22Rv1 (cell line): ENCODE measurements around the gene COA8.

Source experiments
- CTCF ChIP-seq: fragments of 450-650 bp; IDR thresholded peaks from 2 replicates; pipeline ENCODE4 v1.5.1; 2017; ENCODE audit warnings: mild to moderate bottlenecking
- ZFX ChIP-seq: fragments of 450-650 bp; IDR thresholded peaks from 2 replicates; pipeline ENCODE4 v1.6.1; 2017; ENCODE audit warnings: antibody characterized with exemption, borderline replicate concordance

DNA sequence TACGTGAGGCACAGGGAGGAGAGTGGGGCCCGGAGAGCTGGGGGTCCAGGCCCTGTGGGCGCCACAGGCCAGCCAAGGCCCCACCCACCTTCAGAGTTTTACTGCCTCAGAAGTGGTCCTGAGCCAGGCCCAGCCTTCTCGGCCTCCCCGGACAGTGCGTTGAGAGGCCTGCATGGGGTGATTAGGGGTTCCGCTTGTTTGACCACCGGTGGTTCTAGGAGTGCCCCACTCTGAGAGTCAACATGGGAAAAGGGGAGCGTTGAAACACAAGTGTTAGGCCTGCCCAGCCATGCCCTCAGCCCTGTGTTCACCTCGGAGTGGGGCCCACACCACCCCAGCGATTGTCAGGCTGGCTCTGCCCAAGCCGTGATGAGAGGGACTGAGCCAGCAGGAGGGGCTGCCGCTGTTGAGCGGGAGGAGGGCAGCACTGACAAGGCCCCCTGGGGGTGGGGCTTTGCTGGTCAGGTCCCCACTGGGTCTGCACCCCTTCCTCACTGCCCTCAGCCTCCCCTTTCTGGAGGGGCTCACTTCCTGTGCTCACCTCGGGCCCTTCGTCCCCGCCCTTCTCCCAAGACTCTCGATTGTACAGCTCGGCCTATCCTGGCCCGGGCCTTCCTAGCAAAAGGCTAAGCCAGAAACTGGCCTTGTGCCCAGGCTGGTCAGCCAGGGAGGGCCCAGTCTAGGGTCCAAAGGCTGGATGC, 44.9 kb upstream of the COA8 start:
- TF ChIP-seq CTCF (no peak), ZFX (no peak)
